ENCODE data around the gene CNN1. TPM values are rescaled to one million over a fixed set of nuclear protein-coding genes. Genes with fewer than 3 reads are reported as not detected.

CNN1 gene
- total and polyA plus RNA-seq, 2 of the 13 experiments (the other 11 are each of a cell fraction or from before 2014, with no cell fraction given): 0.70 to 1.1 TPM

- no peak for TF ChIP-seq HNF4G (IDR thresholded peaks at IDR 0.05; ENCODE audit: borderline replicate concordance, low read depth, low read length)
- TF ChIP-seq HNF4G (CRISPR knock-in tag; IDR thresholded peaks at IDR 0.05; ENCODE audit: borderline replicate concordance, low read depth): no peak
- TF ChIP-seq HBP1 (CRISPR knock-in tag; IDR thresholded peaks at IDR 0.05; ENCODE audit: low read depth): no peak
- no peak for TF ChIP-seq ZNF276 (CRISPR knock-in tag; IDR thresholded peaks at IDR 0.05; ENCODE audit: low read depth)
- no peak for TF ChIP-seq ZNF691 (CRISPR knock-in tag; IDR thresholded peaks at IDR 0.05; ENCODE audit: borderline replicate concordance, low read depth)
- no peak for TF ChIP-seq ZNF503 (CRISPR knock-in tag; IDR thresholded peaks at IDR 0.05)
- TF ChIP-seq ZNF317 (CRISPR knock-in tag; IDR thresholded peaks at IDR 0.05): no peak
- TF ChIP-seq KDM5B (CRISPR knock-in tag; IDR thresholded peaks at IDR 0.05; ENCODE audit: borderline replicate concordance): no peak
Measured at GRCh38 chr19:11540645-11541044, 2.0 kb downstream of the CNN1 start (continued).

Measured in HepG2 (cell line).